ENCODE results near the gene JMJD6.

- TF ChIP-seq CTCF (IDR thresholded peaks at IDR 0.05) (no peak), POLR2A (IDR thresholded peaks at IDR 0.05) (no peak)
Observed at GRCh38 chr17:76679239-76679638, 47.2 kb downstream of the JMJD6 start.
